AG04450 (cell line): ENCODE results near the gene ITIH3. TPM values are rescaled to one million over a fixed set of nuclear protein-coding genes. Genes with fewer than 3 reads are reported as not detected.

Experiments used
- CTCF ChIA-PET: fragments of 300-600, 350-600 bp; formaldehyde crosslinking; extraction: SDS; loops from one replicate; lab custom pipeline; 2022; ENCODE audit warnings: antibody characterized with exemption, inconsistent platforms; lab: Charles Lee
- POLR2A ChIA-PET: fragments of 350-600 bp; formaldehyde crosslinking; extraction: SDS; loops from one replicate; lab custom pipeline; 2021; ENCODE audit warnings: antibody characterized with exemption, inconsistent platforms; lab: Yijun Ruan, JAX
- DNase-seq: peaks from one replicate; pipeline ENCODE4 v3.0.0-alpha.2; 2011; ENCODE audit warnings: low read depth, low spot score
- H3K27ac ChIP-seq: one replicate; pipeline ENCODE4 v1.5.1; 2012; ENCODE audit warnings: low read depth, low read length, control low read depth
- H3K27me3 ChIP-seq: one replicate; pipeline ENCODE4 v1.6.0; 2012; ENCODE audit warnings: low read length; ENCODE audit not compliant: control insufficient read depth, insufficient read depth
- H3K4me3 ChIP-seq: 2 replicates; pipeline ENCODE4 v1.5.1; 2011; ENCODE audit warnings: mild to moderate bottlenecking, low read depth, low read length, control low read depth
- H3K9me3 ChIP-seq: 2 replicates; pipeline ENCODE4 v1.5.1; 2012; ENCODE audit warnings: low read length; ENCODE audit not compliant: control insufficient read depth, insufficient read depth
- CTCF ChIP-seq: IDR thresholded peaks from 2 replicates; pipeline ENCODE4 v1.5.1; 2011; ENCODE audit warnings: low read depth, low read length, control low read depth, inconsistent platforms
- polyA plus RNA-seq: library from polyadenylated mRNA; depleted of rRNA; stranded (reverse); fragments of >200 nt; gene quantifications from 2 replicates; pipeline ENCODE4 v1.2.3, GENCODE V29; 2011

ITIH3 gene
- polyA plus RNA-seq, 1 experiment, result 0.72 TPM

DNA sequence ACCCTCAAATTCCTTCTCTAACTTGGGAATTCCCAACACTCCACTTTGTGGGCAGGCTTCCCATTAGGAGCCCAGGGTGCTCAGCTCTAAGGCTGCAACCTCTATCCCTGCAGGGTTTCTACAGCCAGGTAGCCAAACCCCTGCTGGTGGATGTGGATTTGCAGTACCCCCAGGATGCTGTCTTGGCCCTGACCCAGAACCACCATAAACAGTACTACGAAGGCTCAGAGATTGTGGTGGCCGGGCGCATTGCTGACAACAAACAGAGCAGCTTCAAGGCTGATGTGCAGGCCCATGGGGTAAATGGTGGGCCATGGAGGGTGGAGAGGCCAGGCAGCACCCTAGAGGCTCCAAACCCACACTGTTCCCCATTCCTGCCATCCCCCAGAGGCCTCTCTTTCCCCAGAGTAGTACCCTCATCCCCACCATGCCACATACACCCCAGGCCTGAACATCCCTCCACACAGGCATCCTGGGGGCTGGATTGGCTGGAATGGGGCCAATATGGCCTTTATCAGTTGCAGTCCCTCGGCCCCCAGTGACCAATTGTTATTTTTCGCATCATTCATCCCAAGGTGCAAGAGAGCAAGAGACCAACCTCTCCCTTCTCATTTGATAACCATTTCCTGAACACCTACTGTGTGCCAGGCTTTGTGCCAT, 9.5 kb upstream of the ITIH3 start:
- no peak overlapping the region for H3K27ac ChIP-seq
- H3K4me3 ChIP-seq, result no peak overlapping the region
- no peaks in the 10 kb centered on the region; the same call in 1 of the 2 replicates for H3K9me3 ChIP-seq
- CTCF ChIA-PET, result no interaction called here
- H3K27me3 ChIP-seq, result peaks cover 26% of the 10 kb centered on the region
- TF ChIP-seq CTCF, result no peak
- POLR2A ChIA-PET, result no interaction called here
- DNase-seq, result no peak

GRCh38 chr3:52786330-52787215, 8.0 kb upstream of the ITIH3 start:
- ChIA-PET POLR2A (no interaction called here), CTCF (no interaction called here)
- no peaks in the 10 kb centered on the region; the same call in 1 of the 2 replicates for H3K9me3 ChIP-seq
- no peak for TF ChIP-seq CTCF
- peaks cover 26% of the 10 kb centered on the region for H3K27me3 ChIP-seq
- no peak for DNase-seq
- no peak overlapping the region for H3K27ac ChIP-seq
- H3K4me3 ChIP-seq, result no peak overlapping the region

- H3K27me3 ChIP-seq, result peaks cover 25% of the 10 kb centered on the region
- no peak overlapping the region for H3K27ac ChIP-seq
- no peak for TF ChIP-seq CTCF
- CTCF ChIA-PET, result no interaction called here
- no peaks in the 10 kb centered on the region; the same call in 1 of the 2 replicates for H3K9me3 ChIP-seq
- H3K4me3 ChIP-seq, result no peak overlapping the region
- DNase-seq, result no peak
- POLR2A ChIA-PET, result no interaction called here
Measured at GRCh38 chr3:52787246-52787645, 7.3 kb upstream of the ITIH3 start.

DNA sequence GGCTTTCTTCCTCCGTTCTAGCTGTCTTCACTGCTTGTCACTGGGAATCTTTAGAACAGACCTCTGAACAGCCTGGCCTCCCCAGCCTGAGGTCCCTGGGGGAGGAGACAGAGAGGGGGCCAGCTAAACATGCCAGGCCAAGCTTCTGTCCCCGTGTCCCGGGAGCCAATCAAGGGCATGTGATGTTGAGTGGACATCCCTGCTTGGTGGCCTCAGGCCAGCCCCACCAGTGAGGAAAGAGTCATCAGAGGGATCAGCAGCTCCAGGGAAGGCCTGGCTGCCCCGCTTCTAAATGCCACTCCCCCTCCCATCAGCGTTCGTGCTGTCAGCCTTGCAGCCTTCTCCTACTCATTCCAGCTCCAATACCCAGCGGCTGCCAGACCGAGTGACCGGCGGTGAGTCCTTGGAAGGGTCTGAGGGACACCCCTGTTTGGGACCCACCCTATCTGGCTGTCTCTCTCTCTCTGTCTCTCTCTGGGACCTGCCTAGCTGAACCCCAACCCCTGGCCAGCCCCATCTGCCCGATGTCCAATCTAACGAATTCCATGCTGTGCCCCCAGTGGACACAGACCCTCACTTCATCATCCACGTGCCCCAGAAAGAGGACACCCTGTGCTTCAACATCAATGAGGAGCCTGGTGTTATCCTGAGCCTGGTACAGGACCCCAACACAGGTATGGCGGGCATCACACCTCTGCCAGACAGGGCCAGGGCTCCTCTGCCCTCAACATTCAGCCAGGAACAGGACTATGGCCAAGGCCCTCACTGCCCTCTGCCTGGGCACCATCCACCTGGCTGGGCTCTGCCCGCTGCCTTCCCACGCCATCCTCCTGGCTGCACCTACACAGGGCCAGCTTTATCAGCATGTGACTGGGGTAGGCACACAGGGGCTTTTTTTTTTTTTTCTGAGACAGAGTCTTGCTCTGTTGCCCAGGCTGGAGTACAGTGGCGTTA, 6.6 kb upstream of the ITIH3 start:
- peaks cover 23% of the 10 kb centered on the region for H3K27me3 ChIP-seq
- no peak for DNase-seq
- H3K4me3 ChIP-seq, result no peak overlapping the region
- H3K9me3 ChIP-seq, result no peaks in the 10 kb centered on the region; the same call in 1 of the 2 replicates
- POLR2A ChIA-PET, result no interaction called here
- H3K27ac ChIP-seq, result no peak overlapping the region
- CTCF ChIA-PET, result no interaction called here
- TF ChIP-seq CTCF, result no peak
